NCI-H146 treated with DMSO at 0.1 percent for 48 hours (cell line): ENCODE measurements around the gene LATS2.
"Not testable (repeated sequence)": the region's sequence is repeated elsewhere in the genome, so short reads cannot be mapped to it uniquely, and the experiment has no call there.

ENCODE experiments used
- DNase-seq: peaks from one replicate; lab custom pipeline; 2025; ENCODE audit not compliant: unreplicated experiment; lab: John Stamatoyannopoulos, UW

LATS2 gene

GRCh38 chr13:21075379-21076249 is 14.2 kb upstream of the LATS2 start:
- no peak for DNase-seq

GRCh38 chr13:21075011-21075378 is 13.6 kb upstream of the LATS2 start:
- DNase-seq, result no peak

GRCh38 chr13:21074546-21074945 is 13.2 kb upstream of the LATS2 start:
- no peak for DNase-seq

- DNase-seq, result no peak
Observed at GRCh38 chr13:21071924-21072323, 10.5 kb upstream of the LATS2 start.

- DNase-seq, result no peak
Observed at GRCh38 chr13:21071015-21071414, 9.6 kb upstream of the LATS2 start.

- no peak for DNase-seq
Observed at GRCh38 chr13:21069561-21070004, 8.2 kb upstream of the LATS2 start.

GRCh38 chr13:21067848-21068247 is 6.5 kb upstream of the LATS2 start:
- no peak for DNase-seq

- no peak for DNase-seq
Observed at GRCh38 chr13:21066946-21067345, 5.6 kb upstream of the LATS2 start.

GRCh38 chr13:21065686-21066085 is 4.3 kb upstream of the LATS2 start:
- DNase-seq, result no peak

GRCh38 chr13:21063031-21063430 is 1.6 kb upstream of the LATS2 start:
- DNase-seq, result no peak

GRCh38 chr13:21060338-21061028 is 903 bp downstream of the LATS2 start:
- DNase-seq, result no peak

- no peak for DNase-seq
Observed at GRCh38 chr13:21059641-21060337, 1.6 kb downstream of the LATS2 start.

- no peak for DNase-seq
Observed at GRCh38 chr13:21058361-21058760, 3.0 kb downstream of the LATS2 start.

GRCh38 chr13:21055511-21056045 is 5.8 kb downstream of the LATS2 start:
- no peak for DNase-seq

GRCh38 chr13:21055016-21055415 is 6.4 kb downstream of the LATS2 start:
- no peak for DNase-seq

GRCh38 chr13:21054313-21054712 is 7.1 kb downstream of the LATS2 start:
- DNase-seq, result no peak

- DNase-seq, result no peak
Observed at GRCh38 chr13:21053231-21053630, 8.2 kb downstream of the LATS2 start.

GRCh38 chr13:21051675-21052074 is 9.7 kb downstream of the LATS2 start:
- no peak for DNase-seq

GRCh38 chr13:21050288-21051197 is 10.8 kb downstream of the LATS2 start:
- no peak for DNase-seq

GRCh38 chr13:21049731-21050130 is 11.7 kb downstream of the LATS2 start:
- DNase-seq, result not testable (repeated sequence)
